Measurements from ENCODE around the gene FAM118A.
"Not testable (repeated sequence)": the region's sequence is repeated elsewhere in the genome, so short reads cannot be mapped to it uniquely, and the experiment has no call there.

The FAM118A gene

DNA sequence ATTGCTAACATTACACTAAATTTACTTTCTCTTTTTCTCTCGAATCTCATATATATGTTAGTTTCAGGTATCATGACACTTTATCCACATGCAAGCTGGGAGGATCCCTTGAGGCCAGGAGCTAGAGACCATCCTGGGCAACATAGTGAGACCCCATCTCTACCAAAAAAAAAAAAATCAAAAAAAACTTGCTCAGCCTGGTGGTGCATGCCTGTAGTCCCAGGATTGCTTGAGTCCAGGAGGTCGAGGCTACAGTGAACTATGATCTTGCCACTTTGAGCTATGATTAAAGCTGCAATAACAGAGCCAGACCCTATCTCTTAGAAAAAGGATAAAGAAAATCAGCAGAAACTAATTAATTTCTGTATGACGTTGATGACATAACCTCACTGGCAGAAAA is 28.7 kb upstream of the FAM118A start:
- DNase-seq (ENCODE audit: low spot score): no peak

DNA sequence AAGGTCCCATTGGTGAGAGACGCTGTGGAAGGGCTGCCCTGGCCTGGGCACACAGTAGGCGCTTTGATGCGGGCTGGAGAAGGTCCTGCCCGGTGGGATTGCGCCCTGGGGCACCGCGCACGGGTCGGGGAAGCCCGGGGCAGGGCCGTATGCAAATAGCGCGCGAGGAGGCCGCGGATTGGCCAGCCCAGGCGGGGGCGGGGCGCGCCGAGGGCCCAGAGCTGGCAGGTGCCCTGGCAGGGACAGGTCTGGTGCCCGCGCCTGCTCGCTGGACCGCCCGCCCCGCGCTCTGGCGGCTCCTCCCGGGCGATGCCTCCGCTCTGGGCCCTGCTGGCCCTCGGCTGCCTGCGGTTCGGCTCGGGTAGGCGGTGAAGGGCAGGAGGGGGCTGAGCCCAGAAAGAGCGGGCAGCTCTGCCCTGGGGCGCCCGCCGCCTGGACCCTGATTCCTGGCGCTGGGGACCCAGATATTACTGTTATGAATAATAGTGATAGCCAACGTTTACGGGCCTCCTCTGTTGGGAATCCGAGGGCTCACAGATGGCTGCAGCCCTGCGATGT is 24.9 kb upstream of the FAM118A start, which contains the start of gene UPK3A:
UPK3A (plus strand) TSS at position 245 of the 558 bp plus-strand sequence; CDS start at position 310, 65 bp downstream.
- peak; percentile 56 for DNase-seq (ENCODE audit: low spot score)

DNA sequence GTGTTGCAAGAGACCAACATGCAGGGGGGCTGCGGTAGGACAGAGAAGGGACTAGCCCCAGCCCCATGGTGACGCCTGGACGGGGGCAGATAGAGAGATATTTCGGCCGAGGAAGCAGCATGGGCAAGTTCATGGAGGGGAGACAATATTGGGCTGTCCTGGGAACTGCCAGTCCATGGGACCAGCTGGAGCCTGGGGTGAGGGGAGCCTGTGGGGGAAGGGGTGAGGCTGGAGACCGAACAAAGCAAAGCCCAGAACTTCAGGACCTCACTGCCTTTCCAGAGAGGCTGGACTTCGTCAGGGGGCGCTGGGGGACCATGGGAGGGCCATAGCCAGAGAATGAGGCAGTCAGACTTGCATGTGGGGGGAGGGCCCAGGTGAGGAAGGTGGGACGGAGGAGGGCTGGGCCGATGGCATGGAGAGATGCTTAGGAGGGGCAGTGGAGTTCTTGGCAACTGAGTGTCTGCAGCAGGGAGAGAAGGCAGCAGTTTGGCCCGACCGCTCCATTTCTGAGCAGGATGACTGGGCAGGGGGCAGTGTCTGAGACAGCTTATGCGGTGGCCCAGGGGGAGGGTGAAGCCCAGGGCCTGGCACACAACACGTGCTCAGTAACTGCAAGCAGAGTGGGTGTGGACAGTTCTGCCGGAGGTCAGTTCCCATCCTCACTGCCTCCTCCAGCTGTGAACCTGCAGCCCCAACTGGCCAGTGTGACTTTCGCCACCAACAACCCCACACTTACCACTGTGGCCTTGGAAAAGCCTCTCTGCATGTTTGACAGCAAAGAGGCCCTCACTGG is 24.3 kb upstream of the FAM118A start:
- peak; percentile 25 for DNase-seq (ENCODE audit: low spot score)

DNA sequence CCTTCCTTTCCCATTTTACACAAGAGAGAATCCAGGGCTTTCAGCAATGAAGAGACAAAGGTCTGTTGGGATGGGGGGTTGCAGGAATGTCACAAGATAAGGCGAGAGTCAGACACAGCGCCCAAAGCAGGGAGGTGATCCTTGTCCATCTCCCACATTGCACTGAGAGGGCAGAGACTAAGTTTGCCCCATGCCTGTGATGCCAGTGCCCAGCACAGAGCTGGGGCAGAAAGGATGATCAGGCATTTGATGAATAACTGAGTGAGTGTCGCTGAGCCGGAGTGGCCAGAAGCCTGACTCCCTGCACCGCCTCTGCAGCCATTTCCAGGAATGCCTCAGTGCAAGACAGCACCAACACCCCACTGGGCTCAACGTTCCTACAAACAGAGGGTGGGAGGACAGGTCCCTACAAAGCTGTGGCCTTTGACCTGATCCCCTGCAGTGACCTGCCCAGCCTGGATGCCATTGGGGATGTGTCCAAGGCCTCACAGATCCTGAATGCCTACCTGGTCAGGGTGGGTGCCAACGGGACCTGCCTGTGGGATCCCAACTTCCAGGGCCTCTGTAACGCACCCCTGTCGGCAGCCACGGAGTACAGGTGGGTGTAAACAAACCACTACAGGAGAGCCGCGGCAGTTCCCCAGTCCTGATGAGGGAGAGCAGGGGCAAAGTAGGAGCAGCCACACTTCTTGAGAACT is 22.7 kb upstream of the FAM118A start:
- DNase-seq (ENCODE audit: low spot score): no peak

DNA sequence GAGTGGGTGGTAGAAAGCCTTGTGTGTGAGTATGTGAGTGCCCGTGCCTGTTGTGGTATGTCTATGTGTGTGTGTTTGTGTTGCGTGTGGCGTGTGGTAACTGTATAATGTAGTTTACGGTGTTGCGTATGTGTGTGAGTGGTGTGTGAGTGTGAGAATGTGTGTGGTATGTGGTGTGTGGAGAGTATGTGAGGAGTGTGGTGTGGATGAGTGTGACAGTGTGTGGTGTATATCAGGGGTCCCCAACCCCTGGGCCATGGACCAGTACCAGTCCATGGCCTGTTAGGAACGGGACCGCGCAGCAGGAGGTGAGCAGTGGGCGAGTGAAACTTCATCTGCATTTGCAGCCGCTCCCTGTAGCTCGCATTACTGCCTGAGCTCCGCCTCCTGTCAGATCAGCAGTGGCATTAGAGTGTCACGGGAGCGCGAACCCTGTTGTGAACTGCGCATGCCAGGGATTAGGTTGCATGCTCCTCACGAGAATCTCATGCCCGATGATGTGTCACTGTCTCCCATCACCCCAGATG is 19.3 kb upstream of the FAM118A start:
- no peak for DNase-seq (ENCODE audit: low spot score)

DNA sequence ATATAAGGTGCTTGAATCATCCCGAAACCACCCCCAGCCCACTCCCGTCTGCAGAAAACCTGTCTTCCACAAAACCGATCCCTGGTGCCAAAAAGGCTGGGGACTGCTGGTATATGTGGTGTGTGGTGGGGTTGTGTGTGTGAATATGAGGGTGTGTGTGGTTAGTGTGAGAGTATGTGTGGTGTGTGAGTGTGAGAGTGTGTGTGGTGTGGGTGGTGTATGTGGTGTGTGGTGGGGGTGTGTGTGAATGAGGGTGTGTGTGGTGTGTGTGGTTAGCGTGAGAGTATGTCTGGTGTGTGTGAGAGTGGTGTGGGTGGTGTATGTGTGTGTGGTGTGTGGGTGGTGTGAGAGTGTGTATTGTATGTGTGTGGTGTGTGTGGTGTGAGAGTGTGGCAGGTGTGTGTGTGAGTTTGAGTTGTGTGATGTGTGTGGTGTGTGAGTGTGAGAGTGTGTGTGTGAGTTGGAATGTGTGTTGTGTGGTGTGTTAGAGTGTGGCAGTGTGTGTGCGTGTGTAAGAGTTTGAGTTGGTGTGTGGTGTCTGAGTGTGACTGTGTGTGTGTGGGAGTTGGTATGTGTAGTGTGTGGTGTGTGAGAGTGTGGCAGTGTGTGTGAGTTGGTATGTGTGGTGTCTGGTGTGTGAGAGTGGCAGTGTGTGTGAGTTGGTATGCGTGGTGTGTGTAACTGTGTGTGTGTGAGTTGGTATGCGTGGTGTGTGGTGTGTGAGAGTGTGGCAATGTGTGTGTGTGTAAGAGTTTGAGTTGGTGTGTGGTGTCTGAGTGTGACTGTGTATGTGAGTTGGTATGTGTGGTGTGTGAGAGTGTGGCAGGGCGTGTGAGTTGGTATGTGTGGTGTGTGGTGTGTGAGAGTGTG is 18.4 kb upstream of the FAM118A start:
- DNase-seq (ENCODE audit: low spot score): no peak

DNA sequence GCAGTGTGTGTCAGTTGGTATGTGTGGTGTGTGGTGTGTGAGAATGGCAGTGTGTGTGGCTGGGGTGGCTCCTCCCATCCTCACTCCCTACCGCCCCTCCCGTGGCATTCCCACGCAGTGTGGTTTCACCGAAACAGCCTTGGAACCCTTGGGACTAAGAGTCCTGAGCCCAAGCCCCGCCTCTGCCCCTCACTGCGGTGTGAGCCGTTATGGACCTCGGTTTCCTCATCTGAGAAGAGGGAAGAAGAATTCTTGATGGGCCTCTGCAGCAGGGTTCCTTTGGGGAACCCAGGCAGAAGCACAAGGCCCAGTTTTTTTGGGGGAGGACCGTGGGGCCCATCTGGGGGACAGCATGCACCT is 17.8 kb upstream of the FAM118A start:
- DNase-seq (ENCODE audit: low spot score): no peak

DNA sequence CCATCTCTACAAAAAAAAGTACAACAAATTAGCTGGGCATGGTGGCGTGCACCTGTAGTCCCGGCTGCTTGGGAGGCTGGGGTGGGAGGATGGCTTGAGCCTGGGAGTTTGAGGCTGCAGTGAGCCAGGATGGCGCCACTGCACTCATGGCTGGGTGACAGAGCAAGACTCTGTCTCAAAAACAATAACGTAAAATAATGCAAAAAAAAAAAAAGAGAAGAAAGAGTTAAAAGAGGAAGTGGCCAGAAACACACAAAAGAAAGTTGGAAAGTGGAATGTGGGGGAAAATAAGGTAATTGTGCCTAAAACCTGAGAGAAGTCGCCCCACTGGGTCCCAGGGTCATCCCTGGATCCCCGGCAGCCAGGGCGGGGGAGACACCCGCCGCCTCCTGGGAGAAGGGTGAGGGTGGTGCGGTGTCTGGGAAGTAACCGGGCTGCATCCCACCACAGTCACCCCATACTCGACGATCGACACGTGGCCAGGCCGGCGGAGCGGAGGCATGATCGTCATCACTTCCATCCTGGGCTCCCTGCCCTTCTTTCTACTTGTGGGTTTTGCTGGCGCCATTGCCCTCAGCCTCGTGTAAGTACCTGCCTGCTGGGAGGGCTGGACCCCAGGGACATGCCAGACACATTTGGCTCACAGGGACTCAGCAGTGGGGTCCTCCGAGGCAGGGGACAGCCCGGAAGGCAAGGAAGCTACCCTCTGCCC is 16.8 kb upstream of the FAM118A start:
- DNase-seq (ENCODE audit: low spot score): no peak

DNA sequence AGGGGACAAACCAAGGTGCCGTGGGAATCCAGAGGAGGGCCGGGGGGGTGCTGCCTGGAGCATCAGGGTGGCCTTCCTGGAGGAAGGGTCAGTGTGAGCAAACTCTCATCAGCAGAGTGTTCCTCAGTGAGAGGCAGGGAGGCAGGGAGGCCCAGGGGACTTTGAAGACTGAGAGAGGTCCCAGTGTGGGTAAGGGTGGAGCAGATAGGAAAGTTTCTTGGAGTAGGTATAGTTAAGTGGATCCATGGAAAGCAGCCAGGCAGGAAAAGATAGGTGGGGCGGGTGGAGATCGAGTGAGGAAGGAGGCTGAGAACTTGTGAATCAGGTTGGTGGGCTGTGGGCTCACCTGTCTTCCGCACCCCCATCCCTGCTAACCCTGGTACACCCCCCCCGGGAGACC is 15.7 kb upstream of the FAM118A start:
- DNase-seq (ENCODE audit: low spot score): no peak

DNA sequence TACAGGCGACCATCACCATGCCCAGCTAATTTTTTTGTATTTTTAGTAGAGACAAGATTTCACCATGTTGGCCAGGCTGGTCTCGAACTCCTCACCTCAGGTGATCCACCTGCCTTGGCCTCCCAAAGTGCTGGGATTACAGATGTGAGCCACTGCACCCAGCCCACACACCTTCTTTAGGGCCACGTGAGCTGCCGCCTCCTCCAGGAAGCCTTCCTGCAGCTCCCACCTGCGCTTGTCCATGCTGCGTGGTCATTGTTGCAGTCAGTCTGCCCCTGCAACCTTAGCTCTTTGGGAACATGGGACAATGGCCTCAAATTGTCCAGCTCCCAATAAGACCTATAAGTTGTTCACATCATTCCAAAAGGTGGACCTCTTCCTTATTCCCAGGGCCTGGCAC is 14.7 kb upstream of the FAM118A start:
- not testable (repeated sequence) for DNase-seq (ENCODE audit: low spot score)

DNA sequence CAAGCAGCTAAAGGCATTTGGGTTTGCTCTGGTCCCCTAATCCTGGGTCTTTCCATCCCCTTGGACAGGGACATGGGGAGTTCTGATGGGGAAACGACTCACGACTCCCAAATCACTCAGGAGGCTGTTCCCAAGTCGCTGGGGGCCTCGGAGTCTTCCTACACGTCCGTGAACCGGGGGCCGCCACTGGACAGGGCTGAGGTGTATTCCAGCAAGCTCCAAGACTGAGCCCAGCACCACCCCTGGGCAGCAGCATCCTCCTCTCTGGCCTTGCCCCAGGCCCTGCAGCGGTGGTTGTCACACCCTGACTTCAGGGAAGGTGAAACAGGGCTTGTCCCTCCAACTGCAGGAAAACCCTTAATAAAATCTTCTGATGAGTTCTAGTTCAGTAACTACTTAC is 14.2 kb upstream of the FAM118A start:
- no peak for DNase-seq (ENCODE audit: low spot score)

DNA sequence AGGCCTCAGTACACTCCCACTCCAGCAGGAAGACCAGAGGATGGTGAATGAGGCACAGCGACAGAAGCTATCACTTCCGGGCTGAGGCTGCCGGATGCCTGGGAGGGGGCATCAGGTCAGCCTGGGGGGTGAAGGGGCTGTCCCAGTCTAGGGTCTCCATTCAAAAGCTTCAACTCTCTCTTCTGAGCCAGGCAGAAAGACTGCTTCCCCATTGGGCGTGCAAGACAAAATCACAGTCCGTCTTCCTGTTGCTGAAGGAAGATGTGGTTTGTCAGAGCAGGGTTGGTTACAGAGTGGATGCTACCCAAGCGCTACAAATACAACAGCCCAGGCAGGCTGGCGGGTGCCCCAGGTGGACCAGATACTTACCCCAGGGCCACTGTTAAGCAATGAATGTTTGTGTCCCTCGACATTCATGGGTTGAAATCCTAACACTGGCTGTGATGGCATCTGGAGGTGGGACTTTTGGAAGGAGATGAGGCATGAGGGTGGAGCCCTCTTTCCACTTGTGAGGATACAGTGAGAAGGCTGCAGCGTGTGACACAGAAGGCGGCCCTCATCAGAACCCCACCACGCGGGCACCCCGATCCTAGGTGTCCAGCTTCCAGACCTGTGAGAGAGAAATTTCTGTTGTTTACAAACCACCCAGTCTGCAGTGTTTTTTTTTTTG is 13.0 kb upstream of the FAM118A start:
- DNase-seq (ENCODE audit: low spot score): no peak

DNA sequence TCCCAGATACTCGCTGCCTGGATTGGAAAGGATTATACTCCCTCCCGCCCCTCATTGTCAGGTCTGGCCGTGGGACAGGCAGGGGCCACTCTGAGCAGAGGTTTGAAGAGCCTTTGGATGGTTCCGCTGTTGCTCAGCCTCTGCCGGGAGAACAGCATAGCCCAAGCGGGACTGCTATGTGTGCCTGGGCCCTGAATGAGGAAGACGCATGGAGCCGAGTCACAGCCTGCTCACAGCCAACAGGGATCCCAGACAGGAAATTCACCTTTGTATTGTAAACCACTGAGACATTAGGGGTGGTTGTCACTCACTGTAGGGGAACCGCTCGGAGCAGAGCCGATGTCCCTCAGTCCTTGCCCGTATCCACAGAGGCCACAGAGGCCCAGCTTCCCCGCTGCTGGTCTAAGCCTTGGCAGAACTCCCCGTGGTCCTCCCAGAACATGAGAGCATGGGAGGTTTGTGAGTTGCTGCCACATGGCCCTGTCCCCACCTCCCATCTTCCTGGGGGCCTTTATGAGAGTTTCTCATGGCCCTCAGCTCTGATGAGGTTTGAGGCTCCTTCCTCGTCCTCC is 10.7 kb upstream of the FAM118A start:
- no peak for DNase-seq (ENCODE audit: low spot score)

DNA sequence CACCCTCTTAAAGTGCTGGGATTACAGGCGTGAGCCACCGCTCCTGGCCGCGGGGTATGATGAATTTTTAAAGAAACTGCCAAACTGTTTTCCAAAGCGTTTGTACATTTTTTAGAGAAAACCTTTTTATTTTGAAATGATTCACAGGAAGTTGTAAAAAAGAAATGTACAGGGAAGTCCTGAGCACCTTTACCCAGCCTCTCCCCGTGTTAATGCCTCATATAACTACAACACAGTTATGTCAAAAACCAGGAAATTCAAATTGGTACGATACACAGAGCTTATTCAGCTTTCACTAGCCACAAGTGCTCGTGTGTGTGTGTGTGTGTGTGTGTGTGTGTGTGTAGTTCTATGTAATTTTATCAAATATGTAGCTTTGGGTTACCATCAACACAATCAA is 7.0 kb upstream of the FAM118A start:
- no peak for DNase-seq (ENCODE audit: low spot score)

DNA sequence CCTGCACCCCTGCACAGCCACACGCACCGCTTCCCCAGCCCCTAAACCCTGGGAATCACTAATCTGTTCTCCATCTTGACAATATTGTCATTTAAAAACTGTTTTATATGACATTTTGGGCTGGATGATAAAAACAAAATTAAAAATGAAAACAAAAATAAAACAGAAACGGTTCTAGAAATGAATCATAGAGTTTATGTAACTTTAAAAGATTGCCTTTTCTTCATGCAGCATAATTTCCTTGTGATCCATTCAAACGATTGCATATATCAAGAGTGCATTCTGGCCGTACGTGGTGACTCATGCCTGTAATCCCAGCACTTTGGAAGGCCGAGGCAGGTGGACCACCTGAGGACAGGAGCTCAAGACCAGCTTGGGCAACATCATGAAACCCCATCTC is 6.6 kb upstream of the FAM118A start:
- DNase-seq (ENCODE audit: low spot score): no peak

DNA sequence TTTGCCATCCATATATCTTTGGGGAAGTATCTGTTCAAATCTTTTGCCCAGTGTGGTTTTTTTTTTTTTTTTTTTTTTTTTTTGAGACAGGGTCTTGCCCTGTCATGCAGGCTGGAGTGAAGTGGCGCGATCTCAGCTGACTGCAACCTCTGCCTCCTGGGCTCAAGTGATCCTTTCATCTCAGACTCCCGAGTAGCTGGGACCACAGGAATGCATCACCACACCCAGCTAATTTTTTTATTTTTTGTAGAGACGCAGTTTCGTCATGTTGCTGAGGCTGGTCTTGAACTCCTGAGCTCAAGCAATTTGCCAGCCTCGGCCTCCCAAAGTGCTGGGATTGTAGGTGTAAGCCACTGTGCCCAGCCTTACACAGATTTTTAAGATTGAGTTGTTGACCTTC is 4.8 kb upstream of the FAM118A start:
- DNase-seq (ENCODE audit: low spot score): no peak

DNA sequence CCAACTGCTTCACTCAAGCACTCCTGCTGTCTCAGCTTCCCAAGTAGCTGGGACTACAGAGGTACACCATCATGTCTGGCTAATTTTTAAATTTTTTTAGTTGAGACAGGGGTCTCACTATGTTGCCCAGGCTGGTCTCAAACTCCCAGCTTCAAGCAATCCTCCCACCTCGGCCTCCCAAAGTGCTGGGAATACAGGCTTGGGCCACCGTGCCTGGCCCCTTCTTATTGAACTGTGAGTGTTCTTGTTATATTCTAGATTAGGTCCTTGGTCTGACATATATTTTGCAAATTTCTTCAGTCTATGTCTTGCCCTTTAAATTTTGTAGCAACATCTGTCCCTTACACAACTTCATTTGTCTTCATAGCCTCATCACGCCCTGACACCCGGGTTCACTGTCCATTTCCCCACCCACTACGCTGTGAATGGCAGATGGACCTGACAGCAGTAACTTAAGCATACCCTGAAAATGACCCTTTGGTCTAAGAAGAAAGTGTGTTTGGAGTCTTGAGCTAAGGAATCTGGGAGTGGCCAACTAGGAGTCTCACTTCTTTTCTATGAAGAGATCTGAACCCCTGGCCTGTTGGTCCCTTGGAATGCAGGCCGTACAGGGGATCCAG is 4.2 kb upstream of the FAM118A start:
- DNase-seq (ENCODE audit: low spot score): no peak

DNA sequence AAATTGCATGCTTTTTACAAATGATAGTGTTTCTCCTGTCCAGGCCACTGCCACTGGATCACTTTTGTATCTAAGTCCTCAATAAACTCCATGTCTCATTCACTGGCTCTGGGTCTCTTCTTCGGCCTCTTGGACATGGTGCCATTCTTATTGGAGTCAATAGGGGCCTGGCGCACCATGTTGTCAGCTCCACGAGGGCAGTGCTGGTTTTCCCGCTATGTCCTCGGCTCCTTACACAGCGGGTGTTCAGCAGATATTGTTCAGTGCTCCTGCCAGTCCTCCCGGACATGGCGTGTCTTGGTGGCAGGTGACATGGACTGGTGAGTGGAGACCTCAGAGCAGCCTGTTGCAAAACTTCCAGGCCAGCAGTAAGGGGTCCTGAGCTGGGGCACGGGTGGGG is 3.6 kb upstream of the FAM118A start:
- DNase-seq (ENCODE audit: low spot score): no peak

DNA sequence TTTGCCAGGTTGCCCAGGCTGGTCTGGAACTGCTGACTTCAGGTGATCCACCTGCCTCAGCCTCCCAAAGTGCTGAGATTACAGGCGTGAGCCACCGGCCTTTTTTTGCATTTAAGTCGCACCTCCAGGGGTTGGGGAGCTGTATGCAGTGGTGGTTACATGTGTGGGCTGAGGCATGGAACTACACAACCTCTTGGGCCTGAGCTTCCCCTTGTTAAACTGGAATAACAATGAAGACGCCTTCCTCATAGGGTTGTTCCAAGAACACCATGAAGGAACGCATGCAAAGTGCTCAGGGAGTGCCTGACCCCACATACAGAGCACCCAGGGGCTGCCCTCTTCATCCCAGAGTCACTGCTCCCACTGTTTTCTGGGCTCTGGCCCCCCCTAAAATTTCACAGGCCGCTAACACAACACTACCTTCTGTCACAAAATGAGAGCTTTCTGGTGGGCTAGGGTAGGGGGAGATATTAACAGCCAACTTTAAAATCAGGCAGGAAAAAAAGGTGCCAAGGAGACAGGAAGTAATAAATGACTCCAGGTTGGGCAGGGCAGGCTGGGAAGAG is 1.3 kb upstream of the FAM118A start:
- DNase-seq (ENCODE audit: low spot score): no peak

DNA sequence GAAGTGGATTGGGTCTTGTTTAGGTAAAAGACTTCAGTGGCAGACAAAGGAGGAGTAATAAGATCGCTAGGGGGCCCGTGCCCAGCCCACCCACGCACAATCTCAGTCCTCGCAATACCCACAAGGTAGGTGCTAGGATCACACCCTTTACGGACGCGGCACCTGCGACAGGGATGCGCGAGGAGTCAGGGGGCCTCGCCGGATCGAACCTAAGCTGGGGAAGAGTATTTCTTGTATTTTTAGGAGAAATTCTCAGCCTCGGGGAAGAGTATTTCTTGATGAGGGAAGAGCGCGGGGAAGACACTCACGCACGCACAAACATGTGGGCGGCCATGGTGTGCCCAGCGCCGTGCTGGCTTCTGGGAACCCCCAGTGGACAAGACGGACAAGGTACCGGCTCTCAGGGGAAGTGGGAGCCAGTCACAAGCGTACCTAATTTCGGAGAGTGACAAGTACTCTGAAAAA is 745 bp upstream of the FAM118A start:
- DNase-seq (ENCODE audit: low spot score): no peak
